ENCODE measurements around the gene ORC2. TPM values are rescaled to one million over a fixed set of nuclear protein-coding genes. Genes with fewer than 3 reads are reported as not detected.

ORC2 gene
- 28.2 TPM for total RNA-seq (ENCODE audit: unreplicated experiment)
- long read RNA-seq, full-length matches to known transcripts: 1 of 3 reads
- long read RNA-seq, partial matches to known transcripts: 1 of 3 reads
- long read RNA-seq, other reads (novel, unspliced or antisense): 1 of 3 reads

- DNase-seq: peak; percentile 93
- Mint-ChIP-seq H3K27me3 (ENCODE audit: unreplicated experiment) (peaks cover 2% of the 10 kb centered on the region), H3K9me3 (ENCODE audit: unreplicated experiment) (peaks cover 6% of the 10 kb centered on the region), H3K4me1 (ENCODE audit: low read depth, unreplicated experiment) (peaks cover 12% of the 10 kb centered on the region), H3K36me3 (ENCODE audit: unreplicated experiment) (no peaks in the 10 kb centered on the region), H3K27ac (ENCODE audit: unreplicated experiment) (peak within 1 kb of the TSS; percentile 88), H3K4me3 (ENCODE audit: unreplicated experiment) (peak within 1 kb of the TSS; percentile 91)
- TF ChIP-seq, protein P1, sequence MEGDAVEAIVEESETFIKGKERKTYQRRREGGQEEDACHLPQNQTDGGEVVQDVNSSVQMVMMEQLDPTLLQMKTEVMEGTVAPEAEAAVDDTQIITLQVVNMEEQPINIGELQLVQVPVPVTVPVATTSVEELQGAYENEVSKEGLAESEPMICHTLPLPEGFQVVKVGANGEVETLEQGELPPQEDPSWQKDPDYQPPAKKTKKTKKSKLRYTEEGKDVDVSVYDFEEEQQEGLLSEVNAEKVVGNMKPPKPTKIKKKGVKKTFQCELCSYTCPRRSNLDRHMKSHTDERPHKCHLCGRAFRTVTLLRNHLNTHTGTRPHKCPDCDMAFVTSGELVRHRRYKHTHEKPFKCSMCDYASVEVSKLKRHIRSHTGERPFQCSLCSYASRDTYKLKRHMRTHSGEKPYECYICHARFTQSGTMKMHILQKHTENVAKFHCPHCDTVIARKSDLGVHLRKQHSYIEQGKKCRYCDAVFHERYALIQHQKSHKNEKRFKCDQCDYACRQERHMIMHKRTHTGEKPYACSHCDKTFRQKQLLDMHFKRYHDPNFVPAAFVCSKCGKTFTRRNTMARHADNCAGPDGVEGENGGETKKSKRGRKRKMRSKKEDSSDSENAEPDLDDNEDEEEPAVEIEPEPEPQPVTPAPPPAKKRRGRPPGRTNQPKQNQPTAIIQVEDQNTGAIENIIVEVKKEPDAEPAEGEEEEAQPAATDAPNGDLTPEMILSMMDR (IDR thresholded peaks at IDR 0.05; ENCODE audit: partially characterized antibody, unreplicated experiment): peak; percentile 73
These were observed at the start of gene ORC2 for GRCh38 chr2:200963124-200963917. ORC2 (minus strand) TSS chr2:200963660; CDS start chr2:200958123, 5,537 bp downstream.

GRCh38 chr2:201008296-201008829 is 44.9 kb upstream of the ORC2 start:
- peaks cover 6% of the 10 kb centered on the region for H3K4me1 Mint-ChIP-seq (ENCODE audit: low read depth, unreplicated experiment)
- H3K4me3 Mint-ChIP-seq (ENCODE audit: unreplicated experiment): no peak overlapping the region
- no peak for DNase-seq
- no peaks in the 10 kb centered on the region for H3K27me3 Mint-ChIP-seq (ENCODE audit: unreplicated experiment)
- no peak overlapping the region for H3K27ac Mint-ChIP-seq (ENCODE audit: unreplicated experiment)
- peaks cover 4% of the 10 kb centered on the region for H3K9me3 Mint-ChIP-seq (ENCODE audit: unreplicated experiment)
- no peaks in the 10 kb centered on the region for H3K36me3 Mint-ChIP-seq (ENCODE audit: unreplicated experiment)
- TF ChIP-seq, protein P1 (IDR thresholded peaks at IDR 0.05; ENCODE audit: partially characterized antibody, unreplicated experiment): no peak

DNA sequence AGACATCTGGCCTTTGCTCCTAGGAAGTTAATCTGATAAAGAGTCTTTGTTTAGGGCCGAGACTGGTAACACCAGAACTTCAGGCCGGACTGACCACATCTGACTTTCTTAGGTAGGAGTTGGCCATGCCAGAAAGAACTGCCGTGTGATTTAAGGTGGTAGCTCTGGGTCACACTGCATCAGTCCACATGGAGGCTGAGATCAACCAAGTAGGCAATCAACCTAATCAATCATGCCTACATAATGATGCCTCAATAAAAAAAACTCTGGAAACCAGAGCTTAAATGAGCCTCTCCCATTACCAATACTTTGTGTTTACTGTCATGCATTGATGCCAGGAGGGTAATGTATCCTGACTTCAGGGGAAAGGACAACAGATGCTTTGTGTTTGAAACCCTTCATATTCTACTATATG is 44.1 kb upstream of the ORC2 start:
- Mint-ChIP-seq H3K27ac (ENCODE audit: unreplicated experiment) (no peak overlapping the region), H3K27me3 (ENCODE audit: unreplicated experiment) (no peaks in the 10 kb centered on the region), H3K9me3 (ENCODE audit: unreplicated experiment) (peaks cover 4% of the 10 kb centered on the region), H3K4me3 (ENCODE audit: unreplicated experiment) (no peak overlapping the region), H3K36me3 (ENCODE audit: unreplicated experiment) (no peaks in the 10 kb centered on the region), H3K4me1 (ENCODE audit: low read depth, unreplicated experiment) (peaks cover 6% of the 10 kb centered on the region)
- TF ChIP-seq, protein P1 (IDR thresholded peaks at IDR 0.05; ENCODE audit: partially characterized antibody, unreplicated experiment): no peak
- no peak for DNase-seq

DNA sequence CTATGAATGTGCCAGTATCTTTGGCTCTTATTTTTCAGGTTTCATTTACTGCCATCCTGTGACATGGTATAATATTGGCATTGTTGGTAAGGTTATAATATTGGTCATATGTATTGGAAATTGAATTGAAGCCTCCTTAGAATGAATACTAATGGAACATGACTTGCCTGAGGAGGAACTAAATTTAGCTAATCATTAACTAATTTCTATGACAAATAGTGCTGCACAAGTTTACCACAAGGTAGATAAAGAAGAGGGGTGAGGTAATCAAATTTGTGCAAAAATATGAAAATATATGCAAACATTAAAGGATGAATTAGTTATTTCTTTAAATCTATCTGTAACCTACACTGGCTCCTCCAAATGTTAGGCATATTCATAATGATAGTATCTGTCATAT is 43.2 kb upstream of the ORC2 start:
- TF ChIP-seq, protein P1 (IDR thresholded peaks at IDR 0.05; ENCODE audit: partially characterized antibody, unreplicated experiment): no peak
- DNase-seq: no peak
- no peaks in the 10 kb centered on the region for H3K36me3 Mint-ChIP-seq (ENCODE audit: unreplicated experiment)
- H3K27ac Mint-ChIP-seq (ENCODE audit: unreplicated experiment): no peak overlapping the region
- no peaks in the 10 kb centered on the region for H3K27me3 Mint-ChIP-seq (ENCODE audit: unreplicated experiment)
- H3K4me1 Mint-ChIP-seq (ENCODE audit: low read depth, unreplicated experiment): peaks cover 6% of the 10 kb centered on the region
- H3K4me3 Mint-ChIP-seq (ENCODE audit: unreplicated experiment): no peak overlapping the region
- H3K9me3 Mint-ChIP-seq (ENCODE audit: unreplicated experiment): peaks cover 4% of the 10 kb centered on the region

DNA sequence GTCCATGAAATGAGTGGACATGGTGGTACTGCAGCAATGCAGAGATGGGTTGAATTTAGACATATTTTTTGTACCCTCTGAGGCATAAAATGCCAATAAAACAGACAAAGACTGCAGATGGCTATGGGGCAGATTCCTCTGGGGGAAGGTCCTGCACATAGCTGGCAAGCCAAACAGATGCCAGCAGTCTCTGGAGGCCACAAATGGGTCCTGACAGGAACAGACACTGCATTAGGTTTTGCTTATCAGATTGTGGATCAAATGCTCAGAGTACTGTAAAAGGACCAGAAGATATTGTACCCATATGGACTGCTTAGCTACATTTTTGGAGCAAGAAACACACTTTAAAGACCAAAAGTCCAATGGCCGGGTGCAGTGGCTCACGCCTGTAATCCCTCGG is 40.9 kb upstream of the ORC2 start:
- Mint-ChIP-seq H3K27me3 (ENCODE audit: unreplicated experiment) (no peaks in the 10 kb centered on the region), H3K36me3 (ENCODE audit: unreplicated experiment) (no peaks in the 10 kb centered on the region), H3K4me3 (ENCODE audit: unreplicated experiment) (no peak overlapping the region), H3K27ac (ENCODE audit: unreplicated experiment) (peak overlapping the region; percentile 81), H3K4me1 (ENCODE audit: low read depth, unreplicated experiment) (peaks cover 6% of the 10 kb centered on the region), H3K9me3 (ENCODE audit: unreplicated experiment) (peaks cover 4% of the 10 kb centered on the region)
- DNase-seq: peak; percentile 50
- TF ChIP-seq, protein P1 (IDR thresholded peaks at IDR 0.05; ENCODE audit: partially characterized antibody, unreplicated experiment): no peak

Measured in glutamatergic neuron (in vitro differentiated cells).